ENCODE measurements around the gene ALPK3.

ALPK3 gene

DNA sequence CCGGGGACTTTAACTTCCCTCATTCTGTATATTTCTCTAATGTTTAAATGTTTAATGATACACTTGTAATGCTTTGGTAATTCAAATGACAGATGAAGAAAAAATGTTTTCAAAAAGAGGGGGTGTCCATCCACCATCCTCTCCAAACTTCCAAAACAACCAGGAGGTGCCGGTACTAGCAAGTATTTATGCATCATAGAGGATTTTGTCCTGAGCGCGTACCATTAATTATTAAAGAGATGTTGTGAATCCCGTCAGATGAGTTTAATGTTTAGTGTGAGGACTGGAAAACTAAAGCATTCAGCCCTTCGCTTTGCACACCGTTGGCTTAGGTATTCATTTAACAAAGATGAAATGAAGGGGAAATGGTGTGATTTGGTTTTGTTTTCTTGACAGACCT lies 68.6 kb downstream of the ALPK3 start:
- TF ChIP-seq NFIC (IDR thresholded peaks at IDR 0.05) (no peak), USF1 (IDR thresholded peaks at IDR 0.05) (no peak), RAD21 (IDR thresholded peaks at IDR 0.05; ENCODE audit: low read depth) (no peak), EGR1 (IDR thresholded peaks at IDR 0.05) (no peak), TEAD4 (IDR thresholded peaks at IDR 0.05) (no peak)
- TF ChIP-seq, protein P1, sequence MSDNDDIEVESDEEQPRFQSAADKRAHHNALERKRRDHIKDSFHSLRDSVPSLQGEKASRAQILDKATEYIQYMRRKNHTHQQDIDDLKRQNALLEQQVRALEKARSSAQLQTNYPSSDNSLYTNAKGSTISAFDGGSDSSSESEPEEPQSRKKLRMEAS (IDR thresholded peaks at IDR 0.05): no peak

GRCh38 chr15:84886211-84886983 lies 69.2 kb downstream of the ALPK3 start:
- TF ChIP-seq EP300 (IDR thresholded peaks at IDR 0.05; ENCODE audit: borderline replicate concordance) (no peak), CREB1 (IDR thresholded peaks at IDR 0.05; ENCODE audit: low read depth) (no peak), EGR1 (IDR thresholded peaks at IDR 0.05) (no peak), FOXM1 (IDR thresholded peaks at IDR 0.05; ENCODE audit: borderline replicate concordance, low read depth) (no peak), TCF12 (IDR thresholded peaks at IDR 0.05; ENCODE audit: low read depth) (no peak), TEAD4 (IDR thresholded peaks at IDR 0.05) (no peak), TAF1 (IDR thresholded peaks at IDR 0.05; ENCODE audit: low read depth) (no peak), NFIC (IDR thresholded peaks at IDR 0.05) (no peak), USF1 (IDR thresholded peaks at IDR 0.05) (no peak)
- TF ChIP-seq, protein P1 (IDR thresholded peaks at IDR 0.05): no peak

DNA sequence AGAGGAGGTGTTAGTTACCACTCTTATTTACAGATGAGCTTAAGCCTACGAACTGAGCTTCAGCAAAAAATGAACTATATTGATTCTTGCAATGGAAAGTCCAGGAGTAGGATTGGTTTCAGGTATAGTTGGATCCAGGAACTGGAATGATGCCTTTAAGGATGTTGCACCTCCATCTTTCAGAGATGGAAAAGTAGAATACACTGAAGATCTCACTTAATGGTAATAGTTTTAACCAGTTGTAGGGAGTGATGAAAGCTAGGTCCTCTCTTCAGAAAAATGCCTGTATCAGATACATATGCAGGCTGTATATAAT lies 69.8 kb downstream of the ALPK3 start:
- TF ChIP-seq TCF12 (IDR thresholded peaks at IDR 0.05; ENCODE audit: low read depth): no peak
- TF ChIP-seq EP300 (IDR thresholded peaks at IDR 0.05; ENCODE audit: borderline replicate concordance): no peak
- no peak for TF ChIP-seq RAD21 (IDR thresholded peaks at IDR 0.05; ENCODE audit: low read depth)
- no peak for TF ChIP-seq CREB1 (IDR thresholded peaks at IDR 0.05; ENCODE audit: low read depth)

DNA sequence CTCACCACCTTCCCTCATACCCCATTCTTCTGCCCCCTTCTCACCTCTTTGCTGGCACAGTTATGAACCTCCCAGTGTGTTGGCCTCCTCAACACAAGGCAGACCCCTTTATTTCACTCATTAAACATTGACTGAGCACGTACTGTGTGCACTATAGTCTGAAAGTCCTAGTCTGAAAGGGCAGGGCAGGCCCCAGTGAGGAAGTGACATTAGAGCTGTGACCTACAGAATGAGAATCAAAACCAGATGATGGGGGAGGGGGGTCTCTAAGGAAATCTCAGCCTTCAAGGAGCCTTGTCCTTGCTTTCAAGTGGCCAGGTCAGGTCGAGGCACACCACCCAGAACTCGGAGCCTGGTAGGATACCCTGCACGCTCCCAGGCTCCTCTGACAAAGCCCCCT lies 70.8 kb downstream of the ALPK3 start:
- no peak for TF ChIP-seq TEAD4 (IDR thresholded peaks at IDR 0.05)
- no peak for TF ChIP-seq EP300 (IDR thresholded peaks at IDR 0.05; ENCODE audit: borderline replicate concordance)
- TF ChIP-seq REST (IDR thresholded peaks at IDR 0.05; ENCODE audit: low read depth): no peak
- TF ChIP-seq NFIC (IDR thresholded peaks at IDR 0.05): no peak
- TF ChIP-seq TAF1 (IDR thresholded peaks at IDR 0.05; ENCODE audit: low read depth): no peak

DNA sequence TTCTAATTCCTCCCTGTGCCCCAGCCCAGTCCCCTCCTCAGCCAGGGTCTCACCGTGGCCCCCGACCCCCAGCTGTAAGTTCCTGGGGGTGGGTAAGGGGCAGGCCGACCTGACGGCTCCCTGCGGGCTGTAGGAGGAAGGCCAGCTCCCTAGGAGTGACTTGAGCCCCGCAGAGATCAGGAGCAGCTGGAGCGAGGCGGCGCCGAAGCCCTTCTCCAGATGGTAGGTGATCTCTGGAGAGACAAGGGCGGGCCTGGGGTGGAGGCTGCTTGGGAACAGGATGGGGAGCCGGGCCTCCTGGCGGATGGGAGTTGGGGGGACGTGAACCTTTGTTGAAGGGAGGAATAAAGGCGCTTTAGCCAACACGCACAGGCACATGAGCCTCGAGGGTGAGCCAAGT lies 71.5 kb downstream of the ALPK3 start:
- no peak for TF ChIP-seq YY1 (IDR thresholded peaks at IDR 0.05; ENCODE audit: low read depth)
- no peak for TF ChIP-seq TAF1 (IDR thresholded peaks at IDR 0.05; ENCODE audit: low read depth)
- no peak for TF ChIP-seq ZBTB7A (IDR thresholded peaks at IDR 0.05; ENCODE audit: low read depth)
- no peak for TF ChIP-seq NFIC (IDR thresholded peaks at IDR 0.05)
- TF ChIP-seq CEBPB (IDR thresholded peaks at IDR 0.05): no peak
- TF ChIP-seq RAD21 (IDR thresholded peaks at IDR 0.05; ENCODE audit: low read depth): no peak
- TF ChIP-seq, protein P1 (IDR thresholded peaks at IDR 0.05): no peak
- no peak for TF ChIP-seq EP300 (IDR thresholded peaks at IDR 0.05; ENCODE audit: borderline replicate concordance)
- TF ChIP-seq TEAD4 (IDR thresholded peaks at IDR 0.05): no peak
- no peak for TF ChIP-seq REST (IDR thresholded peaks at IDR 0.05; ENCODE audit: low read depth)
- no peak for TF ChIP-seq TCF12 (IDR thresholded peaks at IDR 0.05; ENCODE audit: low read depth)
- no peak for TF ChIP-seq CREB1 (IDR thresholded peaks at IDR 0.05; ENCODE audit: low read depth)
- no peak for TF ChIP-seq FOXM1 (IDR thresholded peaks at IDR 0.05; ENCODE audit: borderline replicate concordance, low read depth)

DNA sequence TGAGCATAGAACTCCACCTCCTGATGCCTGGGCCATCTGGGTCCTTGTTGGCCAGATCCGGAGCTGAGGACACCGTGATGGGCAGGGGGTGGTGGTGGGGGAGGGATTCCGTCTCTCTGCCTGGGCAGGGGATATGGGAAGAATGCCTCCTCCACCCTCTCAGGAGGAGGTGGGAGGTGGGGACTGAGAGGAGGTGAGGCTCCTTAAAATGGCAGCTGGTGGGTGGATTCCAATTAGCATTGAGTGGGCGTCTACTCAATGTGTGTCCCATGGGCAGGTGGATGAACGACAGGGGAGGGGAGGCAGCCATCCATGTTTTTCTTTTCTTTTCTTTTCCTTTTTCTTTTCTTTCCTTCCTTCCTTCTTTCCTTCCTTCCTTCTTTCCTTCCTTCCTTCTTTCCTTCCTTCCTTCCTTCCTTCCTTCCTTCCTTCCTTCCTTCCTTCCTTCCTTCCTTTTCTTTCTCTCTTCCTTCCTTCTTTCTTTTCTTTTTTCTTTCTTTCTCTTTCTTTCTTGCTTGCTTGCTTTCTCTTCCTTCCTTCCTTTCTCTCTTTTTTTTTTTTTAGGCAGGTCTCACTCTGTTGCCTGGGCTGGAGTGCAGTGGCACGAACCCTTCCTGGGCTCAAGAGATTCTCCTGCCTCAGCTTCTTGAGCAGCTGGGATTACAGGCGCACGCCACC lies 72.3 kb downstream of the ALPK3 start:
- TF ChIP-seq YY1 (IDR thresholded peaks at IDR 0.05; ENCODE audit: low read depth) (no peak), EGR1 (IDR thresholded peaks at IDR 0.05) (peak; percentile 37; the same call in 1 of the 2 replicates), NFIC (IDR thresholded peaks at IDR 0.05) (no peak), CREB1 (IDR thresholded peaks at IDR 0.05; ENCODE audit: low read depth) (no peak)

Measured in Ishikawa (cell line).